ENCODE measurements around the gene DIP2C.

GRCh38 chr10:543131-543530, 146.3 kb downstream of the DIP2C start:
- TF ChIP-seq CTCF (conservative IDR thresholded peaks at IDR 0.05; ENCODE audit: low read length): no peak
- no peak for TF ChIP-seq EZH2phosphoT487 (IDR thresholded peaks at IDR 0.05; ENCODE audit: borderline replicate concordance)

All from Loucy (cell line).